H4 (cell line): Measurements from ENCODE around the gene PTPRG. TPM values are rescaled to one million over a fixed set of nuclear protein-coding genes. Genes with fewer than 3 reads are reported as not detected.

Experiments
- DNase-seq: peaks from one replicate; pipeline ENCODE4 v3.0.0-alpha.2; 2015; ENCODE audit warnings: low spot score
- total RNA-seq: library from RNA; depleted of rRNA; stranded (reverse); fragments of >200 nt; shearing (Covaris generic); gene quantifications from 2 replicates; pipeline ENCODE4 v1.2.3, GENCODE V29; 2014

PTPRG gene
- total RNA-seq, 1 experiment from 2014 or later = 16.1 TPM

GRCh38 chr3:61926923-61927322, 365.6 kb downstream of the PTPRG start:
- no peak for DNase-seq

- DNase-seq = peak; percentile 70
Observed at GRCh38 chr3:61927332-61927731, 366.0 kb downstream of the PTPRG start.

- no peak for DNase-seq
Observed at GRCh38 chr3:61928039-61928438, 366.7 kb downstream of the PTPRG start.

GRCh38 chr3:61928776-61929314, 367.5 kb downstream of the PTPRG start:
- DNase-seq = no peak

- no peak for DNase-seq
Observed at GRCh38 chr3:61929617-61930016, 368.2 kb downstream of the PTPRG start.

- no peak for DNase-seq
Observed at GRCh38 chr3:61932499-61932898, 371.1 kb downstream of the PTPRG start.

- DNase-seq = no peak
Observed at GRCh38 chr3:61933798-61934504, 372.6 kb downstream of the PTPRG start.

GRCh38 chr3:61934505-61934871, 373.1 kb downstream of the PTPRG start:
- DNase-seq = no peak

- DNase-seq = no peak
Observed at GRCh38 chr3:61935814-61936213, 374.4 kb downstream of the PTPRG start.

- no peak for DNase-seq
Observed at GRCh38 chr3:61936344-61936937, 375.1 kb downstream of the PTPRG start.

- DNase-seq = no peak
Observed at GRCh38 chr3:61937477-61937876, 376.1 kb downstream of the PTPRG start.

GRCh38 chr3:61938878-61939549, 377.6 kb downstream of the PTPRG start:
- no peak for DNase-seq

- DNase-seq = no peak
Observed at GRCh38 chr3:61940236-61940635, 378.9 kb downstream of the PTPRG start.

- DNase-seq = no peak
Observed at GRCh38 chr3:61943975-61944374, 382.6 kb downstream of the PTPRG start.

GRCh38 chr3:61944726-61945125, 383.4 kb downstream of the PTPRG start:
- no peak for DNase-seq

GRCh38 chr3:61945657-61946056, 384.3 kb downstream of the PTPRG start:
- no peak for DNase-seq

GRCh38 chr3:61946570-61947324, 385.4 kb downstream of the PTPRG start:
- no peak for DNase-seq

GRCh38 chr3:61947456-61947855, 386.1 kb downstream of the PTPRG start:
- no peak for DNase-seq

GRCh38 chr3:61948699-61949305, 387.4 kb downstream of the PTPRG start:
- DNase-seq = no peak

GRCh38 chr3:61954097-61954540, 392.7 kb downstream of the PTPRG start:
- peak; percentile 3 for DNase-seq

GRCh38 chr3:61955483-61955882, 394.1 kb downstream of the PTPRG start:
- DNase-seq = no peak

GRCh38 chr3:61956236-61956635, 394.9 kb downstream of the PTPRG start:
- DNase-seq = no peak
